Endometrial microvascular endothelial cells (primary cell): Measurements from ENCODE around the gene MASP2. TPM values are rescaled to one million over a fixed set of nuclear protein-coding genes. Genes with fewer than 3 reads are reported as not detected.
"Not testable (repeated sequence)": the region's sequence is repeated elsewhere in the genome, so short reads cannot be mapped to it uniquely, and the experiment has no call there.

Experiments
- in situ Hi-C: cut with HindIII; loops from 2 replicates; pipeline ENCODE4 v1.10.0; 2017; ENCODE audit warnings: low sequenced_read_pairs, low pct_unique_long_range_greater_than_20kb; ENCODE audit errors: inconsistent ontology term
- total RNA-seq: library from RNA; depleted of rRNA; stranded (reverse); fragments of >200 nt; gene quantifications from one replicate; pipeline ENCODE4 v1.2.3, GENCODE V29; 2015; ENCODE audit errors: inconsistent ontology term

MASP2 gene
- total RNA-seq, 1 donor from 2014 or later, result not detected

DNA sequence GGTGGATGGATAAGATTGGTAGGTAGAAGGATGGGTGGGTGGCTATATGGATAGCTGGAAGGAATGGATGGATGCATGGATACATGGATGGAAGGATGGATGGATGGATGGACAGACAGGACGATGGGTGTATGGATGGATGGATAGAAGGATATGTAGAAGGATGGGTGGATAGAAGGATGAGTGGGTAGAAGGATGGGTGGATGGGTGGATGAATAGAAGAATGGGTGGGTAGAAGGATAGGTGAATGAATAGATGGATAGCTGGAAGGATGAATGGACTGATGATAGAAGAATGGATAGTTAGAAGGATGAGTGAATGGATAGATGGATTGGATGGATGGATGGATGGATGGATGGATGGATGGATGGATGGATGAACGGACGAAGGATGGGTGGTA is 5.0 kb downstream of the MASP2 start:
- in situ Hi-C loops, result no loop called here

DNA sequence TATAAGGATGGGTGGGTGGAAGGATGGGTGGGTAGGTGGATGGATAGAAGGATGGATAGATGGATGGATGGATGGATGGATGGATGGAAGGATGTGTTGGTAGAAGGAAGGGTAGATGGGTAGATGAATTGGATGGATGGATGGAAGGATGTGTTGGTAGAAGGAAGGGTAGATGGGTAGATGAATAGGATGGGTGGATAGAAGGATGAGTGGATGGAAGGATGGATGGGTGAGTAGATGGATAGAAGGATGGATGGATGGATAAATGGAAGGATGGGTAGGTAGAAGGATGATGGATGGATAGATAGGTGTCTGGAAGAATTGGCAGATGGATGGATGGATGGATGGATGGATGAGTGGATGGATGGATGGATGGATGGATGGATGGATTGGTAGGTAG is 6.0 kb downstream of the MASP2 start:
- in situ Hi-C loops, result no loop called here

DNA sequence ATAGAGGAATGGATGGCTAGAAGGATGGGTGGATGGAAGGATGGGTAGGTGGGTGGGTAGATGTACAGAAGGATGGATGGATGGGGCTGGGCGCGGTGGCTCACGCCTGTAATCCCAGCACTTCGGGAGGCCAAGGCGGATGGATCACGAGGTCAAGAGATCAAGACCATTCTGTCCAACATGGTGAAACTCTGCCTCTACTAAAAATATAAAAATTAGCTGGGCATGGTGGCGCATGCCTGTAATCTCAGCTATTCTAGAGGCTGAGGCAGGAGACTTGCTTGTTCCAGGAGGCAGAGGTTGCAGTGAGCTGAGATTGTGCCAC is 7.0 kb downstream of the MASP2 start:
- in situ Hi-C loops, result not testable (repeated sequence)

DNA sequence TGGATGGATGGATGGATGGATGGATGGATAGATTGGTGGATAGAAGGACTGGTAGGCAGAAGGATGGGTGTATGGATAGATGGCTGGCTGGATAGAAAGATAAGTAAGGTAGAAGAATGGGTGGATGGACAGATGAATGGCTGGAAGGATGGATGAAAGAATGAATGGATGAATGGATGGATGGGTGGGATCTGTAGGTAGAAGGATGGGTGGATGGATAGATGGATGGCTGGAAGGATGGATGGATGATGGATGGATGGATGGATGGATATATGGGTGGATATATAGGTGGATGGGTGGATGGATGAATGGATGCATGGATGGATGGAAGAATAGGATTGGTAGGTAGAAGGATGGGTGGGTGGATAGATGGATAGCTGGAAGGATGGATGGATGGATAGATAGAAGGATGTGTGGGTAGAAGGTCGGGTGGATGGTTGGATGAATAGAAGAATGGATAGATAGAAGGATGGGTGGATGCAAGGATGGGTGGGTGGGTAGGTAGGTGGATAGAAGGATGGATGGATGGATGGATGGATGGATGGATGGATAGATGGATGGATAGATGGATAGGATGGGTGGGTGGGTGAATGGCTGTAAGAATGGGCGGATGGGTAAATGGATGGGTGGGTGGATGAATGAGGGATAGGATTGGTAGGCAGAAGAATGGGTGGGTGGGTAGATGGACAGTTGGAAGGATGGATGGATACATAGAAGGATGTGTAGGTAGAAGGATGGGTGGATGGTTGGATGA is 7.5 kb downstream of the MASP2 start:
- in situ Hi-C loops, result no loop called here

DNA sequence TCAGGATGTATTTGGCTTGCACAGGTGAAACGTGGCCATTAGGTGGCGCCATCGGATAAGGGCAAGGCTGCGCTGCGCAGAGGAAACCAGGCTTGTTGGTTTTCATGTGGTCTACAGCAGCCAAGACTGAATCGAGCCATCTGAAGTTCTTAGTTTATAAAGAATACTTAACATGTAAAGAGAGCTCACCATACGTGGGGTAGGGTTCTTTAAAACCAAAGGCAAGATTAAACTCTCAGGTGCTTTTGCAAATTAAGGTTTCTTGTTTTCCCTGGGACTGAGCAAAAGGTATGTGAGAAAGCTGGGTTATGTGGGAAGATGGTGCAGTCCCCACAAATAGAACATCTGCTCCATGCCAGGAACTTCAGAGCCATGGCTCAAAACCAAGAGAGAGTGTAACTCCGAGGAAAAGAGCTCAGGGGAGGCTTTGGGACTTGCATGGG is 9.3 kb downstream of the MASP2 start:
- in situ Hi-C loops, result no loop called here

DNA sequence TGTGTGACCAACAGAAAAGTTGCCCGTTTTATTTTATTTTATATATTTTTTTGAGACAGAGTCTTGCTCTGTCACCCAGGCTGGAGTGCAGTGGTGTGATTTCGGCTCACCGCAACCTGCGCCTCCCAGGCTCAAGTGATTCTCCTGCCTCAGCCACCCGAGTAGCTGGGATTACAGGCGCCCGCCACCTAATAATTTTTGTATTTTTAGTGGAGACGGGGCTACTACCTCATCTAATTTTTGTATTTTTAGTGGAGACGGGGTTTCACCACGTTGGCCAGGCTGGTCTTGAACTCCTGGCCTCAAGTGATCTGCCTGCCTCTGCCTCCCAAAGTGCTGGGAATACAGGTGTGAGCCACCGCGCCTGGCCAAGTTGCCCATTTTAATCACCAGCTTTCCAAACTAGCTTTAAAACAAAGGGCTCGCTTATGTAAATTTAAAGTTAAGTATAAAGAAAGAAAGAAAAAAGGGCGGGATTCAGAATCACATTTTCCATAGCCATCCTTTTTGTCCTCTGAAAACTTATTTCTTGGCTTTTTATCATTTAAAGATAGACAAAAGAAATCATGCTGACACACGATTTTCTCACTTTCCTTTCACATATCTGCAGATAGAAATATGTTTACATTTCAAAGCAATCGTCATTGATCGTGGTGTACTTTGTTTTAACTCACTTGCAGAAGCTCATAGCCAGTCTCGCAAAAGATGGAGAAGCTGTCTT is 9.9 kb downstream of the MASP2 start:
- in situ Hi-C loops, result not testable (repeated sequence)

DNA sequence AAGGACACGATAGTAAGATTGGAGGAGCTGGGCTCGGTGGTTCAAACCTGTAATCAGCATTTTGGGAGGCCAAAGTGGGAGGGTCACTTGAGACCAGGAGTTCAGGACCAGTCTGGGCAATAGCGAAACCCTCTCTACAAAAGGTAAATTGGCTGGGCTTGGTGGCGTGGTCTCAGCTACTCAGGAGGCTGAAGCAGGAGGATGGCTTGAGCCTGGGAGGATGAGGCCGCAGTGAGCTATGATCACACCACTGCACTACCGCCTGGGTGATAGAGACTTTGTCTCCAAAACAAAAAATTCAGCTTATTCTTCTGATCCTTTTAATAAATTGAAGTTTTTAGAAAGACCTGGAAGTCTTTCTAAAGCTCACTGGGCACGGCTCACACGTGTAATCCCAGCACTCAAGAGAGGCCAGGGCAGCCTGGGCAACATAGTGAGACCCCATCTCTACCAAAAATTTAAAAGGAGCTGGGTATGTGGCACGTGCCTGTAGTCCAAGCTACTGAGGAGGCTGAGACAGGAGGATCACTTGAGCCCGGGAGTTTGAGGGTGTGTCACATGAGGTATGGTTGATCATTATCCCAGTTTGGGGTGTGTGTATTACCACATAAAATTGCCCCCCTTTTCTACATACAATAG is 15.3 kb downstream of the MASP2 start:
- in situ Hi-C loops, result no loop called here

DNA sequence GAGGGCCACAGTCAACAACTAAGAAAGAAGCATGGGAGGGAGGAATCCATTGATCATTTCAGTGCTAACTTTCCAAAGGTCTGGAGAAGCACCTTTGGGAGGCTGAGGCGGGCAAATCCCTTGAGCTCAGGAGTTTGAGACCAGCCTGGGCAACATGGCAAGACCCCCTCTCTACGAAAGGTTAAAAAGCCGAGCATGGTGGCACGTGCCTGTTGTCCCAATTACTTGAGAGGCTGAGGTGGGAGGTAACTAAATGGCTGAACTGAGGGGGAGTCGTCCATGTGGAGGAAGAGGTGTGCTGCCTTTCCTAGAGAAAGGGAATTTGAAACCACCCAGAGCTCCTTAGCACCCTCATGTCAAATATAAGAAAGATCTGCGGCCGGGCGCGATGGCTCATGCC is 16.2 kb downstream of the MASP2 start:
- in situ Hi-C loops, result no loop called here

DNA sequence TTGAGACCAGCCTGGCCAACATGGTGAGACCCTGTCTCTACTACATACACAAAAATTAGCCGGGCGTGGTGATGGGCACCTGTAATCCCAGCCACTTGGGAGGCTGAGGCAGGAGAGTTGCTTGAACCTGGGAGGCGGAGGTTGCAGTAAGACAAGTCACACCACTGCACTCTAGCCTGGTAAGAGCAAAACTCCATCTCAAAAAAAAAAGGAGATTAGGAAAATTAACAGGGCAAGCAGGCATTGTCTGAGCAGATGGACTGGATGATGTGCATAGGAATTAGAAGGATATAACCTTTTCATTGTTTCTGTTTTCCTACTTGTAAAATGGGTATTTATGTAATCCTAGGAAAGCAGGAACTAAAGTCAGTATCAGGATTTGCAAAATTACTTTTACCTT is 19.0 kb downstream of the MASP2 start:
- in situ Hi-C loops, result no loop called here

DNA sequence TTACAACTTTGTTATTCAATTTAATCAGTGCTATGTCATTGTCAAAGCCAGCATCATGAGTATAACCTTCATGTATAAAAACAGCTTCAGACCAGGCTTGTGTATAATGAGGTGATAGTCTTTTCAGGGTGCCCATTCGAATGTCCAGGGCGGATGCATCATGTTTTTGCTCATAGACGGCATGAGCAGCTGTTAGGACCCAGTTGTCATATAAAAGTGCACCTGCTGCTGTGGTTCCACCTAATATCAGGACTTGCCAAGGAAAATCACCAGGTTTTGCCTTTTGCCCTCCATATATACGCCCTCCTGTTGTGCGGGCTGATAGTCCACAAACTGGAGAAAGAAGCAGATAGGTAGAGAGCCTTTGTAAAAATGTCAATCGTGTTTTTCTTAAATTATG is 19.7 kb downstream of the MASP2 start:
- in situ Hi-C loops, result no loop called here

DNA sequence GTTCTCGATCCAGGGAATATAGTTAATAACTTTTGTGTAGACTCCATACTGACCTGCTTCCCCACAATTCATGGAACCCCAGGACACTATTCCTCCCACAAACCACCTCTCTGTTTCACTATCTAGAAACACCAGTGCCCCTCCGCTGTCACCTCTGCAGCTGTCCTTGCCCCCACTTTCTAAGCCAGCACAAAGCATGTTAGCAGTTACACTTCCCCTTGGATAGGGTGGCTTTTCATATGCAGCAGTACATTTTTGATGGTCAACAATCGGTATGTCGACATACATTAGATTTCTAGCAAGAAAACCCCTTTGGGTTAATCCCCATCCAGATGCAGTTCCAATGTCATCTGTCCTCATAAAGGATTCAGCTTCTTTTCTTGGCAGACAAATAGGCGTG is 20.1 kb downstream of the MASP2 start:
- in situ Hi-C loops, result no loop called here

DNA sequence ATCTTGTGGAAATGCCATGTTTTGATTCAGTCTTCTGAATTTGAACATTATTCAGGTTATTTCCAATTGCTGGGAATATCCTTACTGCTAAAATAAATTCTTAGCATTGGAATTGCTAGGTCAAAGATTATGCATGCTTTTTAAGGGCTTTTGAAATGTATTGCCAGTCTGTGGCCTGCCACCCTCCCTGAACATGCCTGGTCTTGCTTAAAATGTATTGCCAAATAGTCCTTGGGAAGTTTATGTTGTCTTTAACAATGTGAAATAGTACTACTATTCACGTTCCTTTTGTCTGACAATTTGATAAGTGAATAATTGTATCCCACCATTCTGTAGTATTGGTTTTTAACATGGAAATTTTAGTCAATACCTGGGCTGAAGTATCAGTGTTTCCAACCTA is 21.0 kb downstream of the MASP2 start:
- in situ Hi-C loops, result no loop called here

DNA sequence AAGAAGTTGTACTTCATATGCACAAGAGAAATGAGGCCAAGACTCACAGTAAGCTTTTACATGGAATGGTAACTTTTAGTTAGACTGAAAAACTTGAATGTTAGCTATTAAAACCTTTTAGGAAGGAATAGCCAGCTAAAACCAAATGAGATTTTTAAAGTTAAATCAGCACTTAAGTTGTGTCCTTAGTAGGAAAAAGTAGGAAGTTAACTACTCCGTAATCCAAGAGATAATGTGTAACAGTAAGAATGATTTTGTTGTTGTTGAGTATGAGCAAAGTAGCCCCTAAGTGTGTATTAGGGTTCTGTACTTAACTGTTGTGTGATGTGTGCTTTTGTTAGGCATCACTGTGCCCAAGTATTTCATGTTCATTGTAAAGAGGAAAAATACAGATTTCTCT is 21.4 kb downstream of the MASP2 start:
- in situ Hi-C loops, result no loop called here

DNA sequence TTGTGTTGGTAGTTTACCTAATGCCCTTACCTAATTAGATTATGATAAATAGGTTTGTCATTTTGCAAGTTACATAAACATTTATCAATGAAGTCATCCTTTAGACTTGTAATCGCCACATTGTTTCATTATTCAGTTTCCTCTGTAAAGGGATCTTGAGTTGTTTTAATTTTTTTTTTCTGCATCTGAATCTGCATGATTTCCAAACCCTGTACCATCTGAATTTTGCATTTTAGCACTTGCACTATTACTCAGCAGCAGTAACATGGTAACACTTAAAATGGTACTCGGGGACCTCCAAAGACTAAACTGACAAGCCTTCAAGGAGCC is 22.2 kb downstream of the MASP2 start:
- in situ Hi-C loops, result no loop called here

DNA sequence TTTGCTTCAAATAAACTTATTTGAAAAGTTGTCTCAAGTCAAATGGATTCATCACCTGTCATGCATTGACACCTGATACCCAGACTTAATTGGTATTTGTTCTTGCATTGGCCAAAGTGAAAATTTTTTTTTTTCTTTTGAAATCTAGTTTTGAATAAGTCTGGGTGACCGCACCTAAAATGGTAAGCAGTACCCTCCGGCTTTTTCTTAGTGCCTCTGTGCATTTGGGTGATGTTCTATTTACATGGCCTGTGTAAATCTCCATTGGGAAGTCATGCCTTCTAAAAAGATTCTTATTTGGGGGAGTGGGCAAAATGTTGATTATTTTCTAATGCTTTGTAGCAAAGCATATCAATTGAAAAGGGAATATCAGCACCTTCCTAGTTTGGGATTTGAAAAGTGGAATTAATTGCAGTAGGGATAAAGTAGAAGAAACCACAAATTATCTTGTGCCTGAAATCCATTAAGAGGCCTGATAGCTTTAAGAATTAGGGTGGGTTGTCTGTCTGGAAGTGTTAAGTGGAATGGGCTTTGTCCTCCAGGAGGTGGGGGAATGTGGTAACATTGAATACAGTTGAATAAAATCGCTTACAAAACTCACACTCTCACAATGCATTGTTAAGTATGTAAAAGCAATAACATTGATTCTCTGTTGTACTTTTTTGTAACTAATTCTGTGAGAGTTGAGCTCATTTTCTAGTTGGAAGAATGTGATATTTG is 22.7 kb downstream of the MASP2 start:
- in situ Hi-C loops, result no loop called here

DNA sequence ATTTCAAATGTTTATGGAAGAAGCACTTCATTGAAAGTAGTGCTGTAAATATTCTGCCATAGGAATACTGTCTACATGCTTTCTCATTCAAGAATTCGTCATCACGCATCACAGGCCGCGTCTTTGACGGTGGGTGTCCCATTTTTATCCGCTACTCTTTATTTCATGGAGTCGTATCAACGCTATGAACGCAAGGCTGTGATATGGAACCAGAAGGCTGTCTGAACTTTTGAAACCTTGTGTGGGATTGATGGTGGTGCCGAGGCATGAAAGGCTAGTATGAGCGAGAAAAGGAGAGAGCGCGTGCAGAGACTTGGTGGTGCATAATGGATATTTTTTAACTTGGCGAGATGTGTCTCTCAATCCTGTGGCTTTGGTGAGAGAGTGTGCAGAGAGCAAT is 23.8 kb downstream of the MASP2 start:
- in situ Hi-C loops, result no loop called here

DNA sequence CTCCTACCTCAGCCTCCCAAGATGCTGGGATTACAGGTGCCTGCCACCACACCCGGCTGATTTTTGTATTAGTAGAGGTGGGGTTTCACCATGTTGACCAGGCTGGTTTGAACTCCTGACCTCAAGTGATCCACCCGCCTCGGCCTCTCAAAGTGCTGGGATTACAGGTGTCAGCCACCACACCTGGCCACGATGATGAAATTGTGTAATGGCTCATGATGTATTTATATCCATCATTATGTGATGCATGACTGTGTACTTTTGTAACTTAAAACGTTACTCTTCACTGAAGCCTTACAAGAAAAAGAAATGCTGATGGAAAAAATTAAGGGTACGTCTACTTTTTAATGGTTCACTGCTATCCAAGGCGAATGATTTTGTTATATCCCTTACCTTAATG is 27.1 kb downstream of the MASP2 start:
- in situ Hi-C loops, result no loop called here

DNA sequence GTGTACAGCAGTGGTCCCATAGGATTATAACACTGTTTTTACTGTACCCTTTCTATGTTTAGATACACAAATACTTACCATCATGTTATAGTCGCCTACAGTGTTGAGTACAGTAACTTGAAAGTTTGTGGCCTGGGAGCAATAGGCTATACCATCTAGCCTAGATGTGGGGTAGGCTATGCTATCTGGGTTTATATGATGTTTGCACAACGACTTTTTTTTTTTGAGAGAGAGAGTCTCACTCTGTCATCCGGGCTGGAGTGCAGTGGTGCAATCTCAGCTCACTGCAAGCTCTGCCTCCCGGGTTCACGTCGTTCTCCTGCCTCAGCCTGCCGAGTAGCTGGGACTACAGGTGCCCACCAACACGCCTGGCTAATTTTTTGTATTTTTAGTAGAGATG is 27.7 kb downstream of the MASP2 start:
- in situ Hi-C loops, result not testable (repeated sequence)

DNA sequence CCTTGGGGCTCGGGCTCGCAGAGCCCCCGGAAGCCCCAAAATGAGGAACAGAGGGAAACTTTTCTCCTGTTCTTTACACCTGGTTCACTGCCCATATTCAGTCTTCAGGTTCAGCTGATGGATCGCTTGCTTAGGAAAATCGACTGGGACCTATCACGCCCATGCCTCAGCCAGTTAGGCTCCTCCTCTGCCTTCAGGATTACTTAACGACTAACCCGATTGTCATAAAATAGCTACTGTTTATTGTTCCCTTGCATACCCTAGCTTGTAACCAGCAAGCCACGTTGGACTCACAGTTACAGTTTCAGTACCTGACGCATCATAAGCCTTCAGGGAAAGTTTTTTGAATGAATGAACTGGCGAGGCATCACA is 33.9 kb downstream of the MASP2 start:
- in situ Hi-C loops, result no loop called here
